Stimulated activated naive CD4-positive, alpha-beta T cell (primary cell): ENCODE measurements around the gene PCBP3.
"Not testable (repeated sequence)": the region's sequence is repeated elsewhere in the genome, so short reads cannot be mapped to it uniquely, and the experiment has no call there.

ENCODE experiments used
- DNase-seq, 6 experiments: peaks; one replicate each; lab custom pipeline; 2025; lab: John Stamatoyannopoulos, UW

PCBP3 gene

GRCh38 chr21:45678790-45679189 is 35.3 kb downstream of the PCBP3 start:
- DNase-seq = not testable (repeated sequence)

- DNase-seq = no peak
Observed at GRCh38 chr21:45680215-45680614, 36.7 kb downstream of the PCBP3 start.

GRCh38 chr21:45695086-45695485 is 51.6 kb downstream of the PCBP3 start:
- DNase-seq = no peak

- DNase-seq = no peak
Observed at GRCh38 chr21:45698493-45699184, 55.1 kb downstream of the PCBP3 start.

- DNase-seq = peak in 3 of 6 experiments; percentile 5 to 25 (median 6)
Observed at GRCh38 chr21:45699251-45699942, 55.9 kb downstream of the PCBP3 start.

- no peak for DNase-seq
Observed at GRCh38 chr21:45699966-45700365, 56.4 kb downstream of the PCBP3 start.

- DNase-seq = no peak
Observed at GRCh38 chr21:45700461-45700860, 56.9 kb downstream of the PCBP3 start.

GRCh38 chr21:45704311-45705108 is 61.0 kb downstream of the PCBP3 start:
- no peak for DNase-seq

GRCh38 chr21:45706299-45706698 is 62.8 kb downstream of the PCBP3 start:
- no peak for DNase-seq

- DNase-seq = no peak
Observed at GRCh38 chr21:45709173-45709572, 65.6 kb downstream of the PCBP3 start.

- DNase-seq = no peak
Observed at GRCh38 chr21:45709696-45710268, 66.3 kb downstream of the PCBP3 start.

- not testable (repeated sequence) for DNase-seq
Observed at GRCh38 chr21:45710306-45710705, 66.8 kb downstream of the PCBP3 start.

GRCh38 chr21:45713613-45714012 is 70.1 kb downstream of the PCBP3 start:
- DNase-seq = no peak

GRCh38 chr21:45715441-45715840 is 71.9 kb downstream of the PCBP3 start:
- no peak for DNase-seq

GRCh38 chr21:45718413-45718812 is 74.9 kb downstream of the PCBP3 start:
- DNase-seq = no peak

GRCh38 chr21:45719177-45719802 is 75.8 kb downstream of the PCBP3 start:
- no peak for DNase-seq

- not testable (repeated sequence) for DNase-seq
Observed at GRCh38 chr21:45720204-45720603, 76.7 kb downstream of the PCBP3 start.

GRCh38 chr21:45721671-45722070 is 78.1 kb downstream of the PCBP3 start:
- no peak for DNase-seq

- no peak for DNase-seq
Observed at GRCh38 chr21:45723049-45723958, 79.8 kb downstream of the PCBP3 start.

- no peak for DNase-seq
Observed at GRCh38 chr21:45724345-45724961, 80.9 kb downstream of the PCBP3 start.
